HS-27A (cell line): ENCODE data around the gene ABCG1.

Experiments used
- DNase-seq: peaks from one replicate; pipeline ENCODE4 v3.0.0-alpha.2; 2012; ENCODE audit warnings: low read depth, missing footprints

ABCG1 gene

DNA sequence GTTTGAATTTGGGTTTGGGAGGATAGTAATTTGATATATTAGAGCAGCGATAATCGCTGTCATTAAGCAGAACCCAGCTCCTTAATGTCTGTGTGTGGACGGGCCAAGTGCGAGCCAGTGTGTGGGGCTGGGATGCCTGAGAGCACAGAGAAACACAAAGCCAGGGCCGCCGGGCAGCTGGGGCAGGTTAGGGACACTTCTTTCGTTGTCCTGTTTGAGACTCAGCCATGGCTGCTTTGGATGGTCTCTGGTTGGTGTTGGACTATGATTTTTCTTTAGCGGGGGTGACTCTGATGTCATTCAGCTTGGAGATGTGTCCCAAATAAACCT is 33.4 kb downstream of the ABCG1 start:
- no peak for DNase-seq

DNA sequence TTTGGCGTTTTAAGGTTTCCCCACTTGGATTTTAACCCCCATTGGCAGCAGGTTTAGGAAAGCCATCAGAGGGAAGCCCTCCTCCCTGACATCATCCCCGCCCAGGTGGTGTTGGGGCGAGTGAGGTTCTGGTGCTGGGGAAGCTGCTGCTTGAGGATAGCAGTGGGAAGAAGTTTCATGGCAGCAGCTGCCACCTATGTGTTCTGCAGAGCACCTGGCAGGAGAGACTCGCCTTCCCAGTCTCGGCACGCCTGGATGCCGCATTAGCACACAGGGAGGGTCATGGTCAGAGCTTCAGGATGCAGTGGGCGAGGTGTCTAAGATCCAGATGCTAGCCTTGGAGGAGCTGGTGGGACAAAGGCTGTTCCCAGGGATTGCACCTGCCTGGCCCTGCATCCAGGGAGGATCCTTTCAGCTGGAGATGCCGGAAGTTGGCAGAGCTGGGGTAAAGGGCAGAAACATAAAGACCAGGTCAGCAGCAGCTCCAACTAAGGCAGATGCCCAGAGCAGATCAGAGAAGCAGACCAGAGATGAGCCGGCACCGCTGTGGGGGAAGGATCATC is 33.9 kb downstream of the ABCG1 start:
- DNase-seq: no peak

DNA sequence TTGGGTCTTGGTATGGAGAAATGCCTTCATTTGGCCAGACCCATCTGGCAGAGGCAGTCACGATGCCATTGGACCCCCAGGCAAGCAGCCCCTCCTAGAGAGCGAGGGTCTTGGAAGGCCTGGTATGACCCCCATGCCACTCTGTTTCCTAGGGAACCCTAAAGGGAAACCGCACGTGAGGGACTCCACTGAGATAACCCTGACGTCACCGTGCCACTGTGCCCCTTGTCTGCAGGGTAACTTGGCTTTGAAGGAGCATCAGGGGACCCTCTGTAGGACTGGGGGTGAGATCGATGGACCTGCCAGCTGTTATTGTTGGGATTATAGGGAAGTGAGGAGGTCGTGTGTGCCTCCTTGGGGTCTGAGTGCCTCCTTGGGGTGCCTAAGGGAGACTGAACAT is 34.5 kb downstream of the ABCG1 start:
- no peak for DNase-seq

DNA sequence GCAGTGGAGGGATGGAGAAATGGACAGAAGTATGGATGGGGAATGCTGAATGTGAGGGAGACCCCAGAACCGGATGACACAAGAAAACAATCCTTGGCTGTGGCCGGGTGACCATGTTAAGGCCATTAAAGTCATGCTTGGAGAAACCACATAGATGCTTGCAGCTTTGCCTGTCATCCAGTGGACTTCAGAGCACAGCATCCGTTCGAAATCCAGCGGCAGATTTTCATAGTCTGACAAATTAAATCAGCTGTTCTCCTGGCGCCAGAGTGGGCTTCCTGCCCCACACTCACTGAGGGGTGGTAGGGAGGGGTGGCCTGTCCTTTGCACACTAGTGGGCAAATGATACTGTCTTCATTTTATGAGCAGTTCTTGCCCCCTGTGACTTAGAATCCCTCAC is 35.1 kb downstream of the ABCG1 start:
- no peak for DNase-seq

DNA sequence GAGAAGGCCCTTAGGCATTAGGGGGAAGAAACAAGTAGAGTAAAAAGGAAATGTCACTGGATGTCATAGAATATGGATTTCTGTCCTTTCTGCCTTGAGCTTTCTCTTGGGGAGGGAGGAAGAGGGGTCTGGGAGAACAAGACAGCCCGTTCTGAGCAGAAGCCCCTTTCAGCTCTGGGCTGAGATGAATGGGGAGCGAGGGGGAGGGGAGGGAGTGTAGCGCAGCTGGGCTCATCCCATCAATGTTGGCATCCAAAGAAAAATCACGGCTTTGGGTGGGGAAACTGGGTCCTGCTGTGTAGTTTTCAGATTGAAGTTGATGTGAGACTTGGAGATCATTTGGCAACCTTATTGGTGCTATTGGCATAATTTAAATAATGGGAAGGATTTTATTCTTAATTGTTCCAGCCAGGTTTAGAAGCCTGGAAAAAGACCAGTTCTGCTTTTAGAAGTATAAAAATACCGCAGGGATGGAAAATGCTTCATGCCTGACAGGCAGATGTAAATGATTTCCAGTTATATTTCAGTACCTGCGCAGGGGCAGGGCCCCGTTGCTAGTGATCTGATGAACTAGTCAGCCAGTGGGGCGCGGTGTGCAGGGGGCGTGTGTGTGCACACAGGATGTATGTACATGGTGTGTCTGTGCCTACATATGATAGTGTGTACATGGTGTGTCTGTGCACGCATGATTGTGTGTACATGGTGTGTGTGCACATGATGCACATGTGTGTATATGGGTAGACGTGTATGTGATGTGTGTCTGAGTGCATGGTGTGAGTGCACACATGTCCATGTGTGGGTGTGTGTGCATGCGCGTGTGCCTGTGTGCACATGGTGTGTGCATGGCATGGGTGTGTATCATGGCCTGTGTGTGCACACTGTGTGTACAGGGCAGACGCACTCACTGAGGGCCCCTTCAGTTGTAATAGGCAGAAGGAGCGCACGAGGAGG is 36.0 kb downstream of the ABCG1 start:
- DNase-seq: no peak

DNA sequence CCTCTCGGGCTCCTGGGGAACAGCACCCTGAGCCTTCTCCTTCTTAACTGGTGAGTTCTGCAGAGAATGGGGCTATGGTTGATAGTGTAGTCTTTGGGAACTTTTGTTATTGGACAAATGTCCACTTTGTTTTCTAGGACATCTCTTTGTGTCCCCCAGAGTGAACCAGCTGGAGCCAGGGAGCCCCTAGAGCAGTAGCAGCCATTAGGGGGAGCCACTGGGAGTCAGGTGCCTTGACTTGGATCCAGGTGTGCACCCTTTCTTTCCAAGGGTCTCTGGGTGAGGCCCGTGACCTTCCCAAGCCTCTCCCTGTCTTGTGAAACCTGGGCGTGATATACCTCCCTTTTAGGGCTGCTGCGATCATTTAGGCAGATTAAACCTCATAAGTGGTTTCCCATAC is 36.9 kb downstream of the ABCG1 start:
- DNase-seq: no peak

DNA sequence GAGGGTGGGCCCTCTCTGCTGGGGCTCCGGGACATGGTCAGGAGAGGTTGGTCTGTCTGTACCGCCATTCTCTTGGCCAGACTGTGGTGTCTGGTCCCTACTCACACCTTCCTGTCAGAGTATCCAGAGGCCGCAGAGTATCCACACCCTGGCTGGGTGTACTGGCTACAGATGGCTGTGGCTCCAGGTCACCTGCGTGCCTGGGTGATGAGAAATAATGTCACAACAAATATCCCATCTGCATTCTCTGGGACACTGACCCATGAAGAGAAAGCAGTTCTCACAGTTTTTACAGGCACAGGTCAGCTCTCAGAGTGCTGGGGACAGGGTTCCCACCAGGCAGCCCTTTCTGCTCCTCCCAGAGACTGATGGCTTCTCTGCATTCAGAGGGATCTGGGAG is 37.4 kb downstream of the ABCG1 start:
- no peak for DNase-seq

DNA sequence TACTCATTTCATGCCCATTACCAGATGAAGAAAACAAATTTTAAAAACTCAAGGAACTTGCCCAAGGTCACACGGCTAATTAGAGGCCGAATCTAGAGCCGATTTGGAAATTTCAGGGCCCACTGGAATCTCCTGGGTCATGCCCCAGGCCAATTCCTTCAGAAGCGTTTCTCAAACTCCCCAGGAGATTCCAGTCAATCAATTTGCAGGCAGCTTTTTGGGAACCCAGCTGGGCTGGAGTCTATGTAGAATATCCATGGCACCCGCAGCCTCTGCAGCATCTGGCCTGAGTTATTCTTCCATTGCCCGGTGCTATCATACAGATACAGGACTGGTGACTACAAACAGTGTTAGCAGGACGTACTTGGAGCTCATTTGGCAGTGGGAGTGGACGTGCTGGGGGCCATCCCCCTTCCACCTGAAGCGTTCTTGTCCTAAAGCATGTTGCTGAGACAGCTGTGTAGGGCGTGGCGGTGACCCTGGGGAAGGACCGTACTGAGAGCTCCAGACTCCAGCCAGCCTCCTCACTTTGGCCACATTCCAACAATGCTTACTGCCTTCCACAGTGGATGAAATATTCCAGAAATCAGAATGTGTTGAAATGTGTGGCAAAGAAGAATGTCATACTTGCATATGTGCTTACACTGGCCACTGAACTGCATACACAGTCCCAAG is 38.3 kb downstream of the ABCG1 start:
- no peak for DNase-seq

DNA sequence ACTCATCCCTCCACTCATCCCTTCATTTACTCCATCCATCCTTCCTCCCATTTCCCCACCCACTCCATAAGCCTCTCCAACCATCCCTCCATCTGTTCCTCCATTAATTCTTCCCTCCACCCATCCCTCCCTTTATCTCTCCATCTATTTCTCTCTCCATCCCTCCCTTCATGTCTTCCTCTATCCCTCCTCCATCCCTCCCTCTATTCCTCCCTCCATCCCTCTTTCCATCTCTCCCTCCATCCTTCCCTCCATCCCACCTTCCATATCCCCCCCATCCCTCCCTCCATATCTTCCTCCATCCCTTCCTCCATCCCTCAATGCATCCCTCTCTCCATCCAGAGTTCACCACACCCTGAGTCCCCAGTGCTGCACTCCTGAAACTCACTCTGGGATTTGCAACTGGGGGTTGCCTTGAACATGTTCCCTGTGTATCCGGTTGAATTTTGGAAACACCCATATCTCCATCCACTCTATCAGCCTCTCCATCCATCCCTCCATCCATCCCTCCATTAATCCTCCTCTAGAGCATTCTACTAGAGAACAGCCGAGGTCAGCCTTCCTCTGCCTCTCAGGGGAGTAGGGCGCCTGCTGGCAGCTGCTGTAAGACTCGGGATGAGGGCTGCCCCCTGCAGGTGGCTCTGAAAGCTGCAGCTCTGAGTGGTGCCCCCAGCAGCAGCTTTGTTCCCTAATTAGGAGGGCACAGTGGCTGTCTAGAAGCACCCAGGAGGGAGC is 39.4 kb downstream of the ABCG1 start:
- DNase-seq: no peak

DNA sequence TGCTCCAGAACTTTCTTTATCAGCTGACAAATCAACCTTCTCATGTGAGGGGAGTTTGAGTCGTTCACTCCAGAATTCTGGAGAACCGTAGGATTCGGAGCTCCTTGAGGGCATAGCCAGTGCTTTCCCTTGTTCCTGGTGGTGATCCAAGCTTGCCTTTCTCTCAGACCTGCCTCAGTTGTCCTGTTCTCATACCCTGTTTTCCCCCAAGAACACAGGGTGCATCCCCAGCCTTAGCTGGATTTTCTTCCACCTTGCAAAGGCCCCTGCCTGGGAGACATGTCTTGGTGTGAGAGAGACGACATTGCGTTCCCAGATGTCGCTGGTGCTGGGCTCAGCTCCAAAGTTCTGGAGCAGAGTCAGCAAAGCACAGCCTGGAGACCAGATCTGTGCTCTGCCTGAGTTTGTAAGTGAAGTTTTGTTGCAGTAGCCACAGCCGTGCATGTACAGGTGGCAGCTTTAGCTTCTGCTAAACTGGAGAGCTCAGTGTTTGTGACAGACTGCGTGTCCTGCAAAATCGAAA is 40.0 kb downstream of the ABCG1 start:
- no peak for DNase-seq

DNA sequence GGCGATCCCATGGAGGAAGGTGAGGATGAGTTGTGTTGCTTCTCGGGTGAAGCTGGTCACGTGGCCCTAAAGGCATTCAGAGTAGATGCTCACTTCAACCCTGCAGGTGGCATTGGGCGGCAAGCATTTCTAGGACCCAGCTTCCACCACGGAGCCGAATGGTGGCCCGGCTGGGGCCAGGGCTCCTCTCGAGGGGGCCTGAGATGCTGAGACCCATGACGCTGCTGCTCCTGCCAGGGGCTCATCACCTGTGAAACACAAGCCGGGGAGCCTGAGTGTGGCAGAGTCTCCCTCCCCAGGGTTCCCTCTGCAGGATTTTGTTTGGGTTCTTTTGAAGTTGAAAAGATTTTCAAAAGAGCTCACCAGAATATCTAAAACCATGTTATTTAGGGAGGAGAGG is 41.2 kb downstream of the ABCG1 start:
- no peak for DNase-seq

DNA sequence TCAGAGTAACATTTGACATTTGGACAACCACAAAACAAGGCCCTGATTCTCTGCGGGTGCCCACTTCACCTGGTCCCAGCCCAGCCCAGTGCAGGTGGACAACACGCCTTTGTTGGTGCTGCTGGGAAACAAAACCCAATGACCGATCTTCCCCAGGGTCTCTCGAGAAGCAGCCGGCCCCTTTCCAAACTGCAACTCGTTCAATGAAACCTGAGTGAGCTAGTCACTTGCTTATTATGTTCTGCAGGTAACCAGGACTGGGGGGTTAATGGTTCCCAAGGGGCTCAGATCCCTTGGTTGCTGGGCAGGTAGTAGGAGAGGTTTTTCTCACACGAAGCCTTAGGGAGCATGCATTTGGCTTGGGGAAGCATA is 42.9 kb downstream of the ABCG1 start:
- no peak for DNase-seq

DNA sequence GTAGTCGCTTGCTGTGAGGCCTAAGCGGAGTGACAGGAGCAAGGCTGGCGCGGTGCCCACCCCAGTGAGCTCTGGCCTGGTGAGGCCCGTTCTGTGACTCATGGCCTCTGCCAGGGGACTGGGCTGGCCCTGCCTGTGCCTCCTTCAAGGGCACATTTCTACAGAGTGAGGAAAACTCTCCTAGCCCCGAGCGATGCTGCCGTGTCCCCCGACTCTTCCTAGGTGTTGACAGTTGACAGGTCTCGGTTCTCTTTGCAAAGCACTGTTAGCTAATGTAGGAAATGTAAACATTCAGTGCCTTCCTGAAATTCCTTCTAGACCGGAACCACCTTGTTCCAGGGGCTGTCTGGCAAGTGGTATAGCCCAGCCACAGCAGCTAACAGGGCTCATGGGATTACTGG is 43.9 kb downstream of the ABCG1 start:
- DNase-seq: no peak

DNA sequence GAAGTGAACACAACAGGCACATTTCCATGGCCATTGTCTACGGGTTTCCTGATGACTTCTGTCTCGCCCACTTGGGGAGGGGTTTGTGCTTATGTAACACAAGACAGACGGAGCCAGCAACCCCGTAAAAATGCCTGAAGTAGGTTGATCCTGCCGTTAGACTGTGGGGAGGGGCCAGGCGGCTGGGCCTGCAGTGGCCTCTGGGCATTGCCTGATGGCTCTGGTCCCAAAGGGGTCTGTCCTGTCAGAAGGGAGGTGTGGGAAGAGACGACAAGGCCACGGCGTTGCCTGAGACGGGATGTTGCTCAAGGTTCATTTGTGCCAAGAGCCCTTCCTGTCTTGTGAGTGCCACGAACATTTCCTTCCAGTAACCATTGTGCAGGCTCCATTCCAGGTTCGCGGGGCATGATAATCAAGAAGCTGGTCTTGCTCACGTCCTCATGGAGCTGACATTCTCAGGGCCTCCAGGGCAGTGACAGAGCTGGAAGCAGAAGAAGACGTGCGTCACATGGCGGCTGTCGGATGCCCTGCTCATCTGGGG is 44.7 kb downstream of the ABCG1 start:
- no peak for DNase-seq

DNA sequence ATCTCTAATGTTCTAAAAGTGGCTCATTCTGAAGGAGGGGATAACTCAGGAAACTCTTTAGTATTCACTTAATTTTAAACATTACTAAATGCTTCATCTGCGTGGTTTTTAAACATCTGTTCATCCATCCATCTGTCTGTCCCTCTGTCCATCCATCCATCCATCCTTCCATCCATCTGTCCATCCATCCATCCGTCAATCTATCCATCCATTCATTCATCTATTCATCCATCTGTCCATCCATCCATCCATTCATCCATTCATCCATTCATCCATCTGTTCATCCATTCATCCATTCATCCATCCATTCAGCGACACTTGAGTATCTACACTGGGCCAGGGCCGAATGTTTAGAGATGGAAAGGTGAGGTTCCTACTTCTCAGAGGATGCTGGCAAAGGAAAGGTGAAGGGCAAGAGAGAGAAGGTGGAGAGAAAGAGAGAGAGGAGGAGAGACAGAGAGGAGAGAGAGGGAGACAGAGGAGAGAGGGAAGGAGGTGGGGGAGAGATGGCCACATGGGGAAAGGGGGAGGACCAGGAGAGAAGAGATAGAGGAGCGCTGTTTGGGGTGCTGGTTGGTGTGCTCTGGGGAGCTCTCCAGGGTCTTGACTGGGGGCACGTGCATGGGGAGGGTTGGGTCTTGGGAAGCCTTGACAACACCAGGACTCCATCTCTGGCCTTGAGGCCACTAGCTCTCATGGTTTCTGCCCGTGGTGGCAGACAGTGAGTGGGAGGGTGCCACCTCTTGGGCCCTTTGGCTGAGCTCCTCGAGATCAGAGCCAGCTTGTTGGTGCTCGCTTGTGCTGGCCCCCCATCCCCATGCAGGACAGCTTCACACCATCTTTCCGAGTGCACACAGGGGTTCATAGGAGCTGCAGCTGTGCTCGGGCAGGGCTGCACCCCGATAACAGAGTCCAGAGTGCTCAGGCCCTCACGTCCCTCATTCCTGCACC is 45.6 kb downstream of the ABCG1 start:
- DNase-seq: no peak

DNA sequence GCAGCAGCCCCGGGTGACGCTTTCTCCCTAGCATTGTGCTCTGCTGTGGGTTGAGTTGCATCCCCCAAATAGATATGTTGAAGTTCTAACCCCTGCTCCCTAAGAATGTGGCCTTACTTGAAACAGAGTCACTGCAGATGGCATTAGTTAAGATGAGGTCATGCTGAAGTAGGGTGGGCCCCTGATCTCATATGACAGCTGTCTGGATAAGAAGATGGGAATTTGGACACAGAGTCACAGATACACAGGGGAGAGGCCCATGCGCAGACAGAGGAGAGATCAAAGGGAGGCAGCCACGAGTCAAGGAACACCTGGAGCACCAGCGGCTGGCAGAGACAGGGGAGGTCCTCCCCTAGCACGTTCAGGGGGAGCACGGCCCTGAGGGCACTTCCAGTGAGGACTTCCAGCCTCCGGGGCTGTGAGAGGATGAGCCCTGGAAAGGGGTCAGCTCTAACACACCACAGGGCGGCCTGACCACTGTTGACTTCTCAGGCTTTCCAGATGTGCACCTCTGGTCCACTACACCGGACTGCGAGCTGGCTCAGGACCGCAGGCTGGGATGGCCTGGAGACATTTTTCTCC is 46.4 kb downstream of the ABCG1 start:
- DNase-seq: no peak

DNA sequence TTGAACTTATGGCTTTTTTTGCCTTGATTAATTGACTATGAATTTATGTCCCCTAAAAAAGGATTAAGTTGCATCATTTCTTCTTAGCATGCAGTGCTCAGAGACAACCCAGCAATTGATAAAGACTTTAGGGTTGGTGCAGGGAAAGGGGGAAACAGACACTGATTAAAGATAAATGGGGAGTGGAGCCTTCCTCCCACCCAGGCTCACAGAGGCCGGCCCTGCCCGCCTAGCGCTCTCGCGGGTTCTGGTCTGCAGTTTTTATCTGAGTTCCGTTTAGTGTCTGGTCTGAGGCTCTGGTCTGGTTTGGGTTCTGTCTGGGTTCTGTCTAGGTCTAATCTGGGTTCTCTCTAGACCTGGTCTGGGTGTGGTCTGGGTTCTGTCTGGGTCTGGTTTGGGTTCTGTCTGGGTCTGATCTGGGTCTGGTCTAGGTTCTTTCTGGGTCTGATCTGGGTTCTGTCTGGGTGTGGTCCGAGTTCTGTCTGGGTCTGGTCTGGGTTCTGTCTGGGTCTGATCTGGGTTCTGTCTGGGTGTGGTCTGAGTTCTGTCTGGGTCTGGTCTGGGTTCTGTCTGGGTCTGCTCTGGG is 48.1 kb downstream of the ABCG1 start:
- no peak for DNase-seq

DNA sequence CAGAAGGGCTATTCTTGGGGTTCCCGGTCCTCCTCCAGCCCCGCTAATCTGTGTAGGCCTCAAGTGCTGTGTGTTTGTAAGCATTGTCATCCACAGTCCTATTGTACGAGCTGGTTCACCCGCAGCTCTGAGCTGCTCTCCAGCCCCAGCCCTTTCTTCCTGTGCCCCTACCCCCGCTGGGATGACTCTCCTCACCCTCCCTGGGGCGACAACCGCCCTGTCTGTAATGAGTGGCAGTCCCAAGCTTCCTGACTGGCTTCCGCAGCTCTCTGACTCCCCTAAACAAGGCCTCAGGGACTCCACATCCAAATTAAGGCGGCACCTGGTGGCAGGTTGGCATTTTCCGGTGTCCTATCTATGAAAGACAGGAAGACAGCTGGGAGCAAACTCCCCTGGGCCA is 50.4 kb downstream of the ABCG1 start:
- no peak for DNase-seq

DNA sequence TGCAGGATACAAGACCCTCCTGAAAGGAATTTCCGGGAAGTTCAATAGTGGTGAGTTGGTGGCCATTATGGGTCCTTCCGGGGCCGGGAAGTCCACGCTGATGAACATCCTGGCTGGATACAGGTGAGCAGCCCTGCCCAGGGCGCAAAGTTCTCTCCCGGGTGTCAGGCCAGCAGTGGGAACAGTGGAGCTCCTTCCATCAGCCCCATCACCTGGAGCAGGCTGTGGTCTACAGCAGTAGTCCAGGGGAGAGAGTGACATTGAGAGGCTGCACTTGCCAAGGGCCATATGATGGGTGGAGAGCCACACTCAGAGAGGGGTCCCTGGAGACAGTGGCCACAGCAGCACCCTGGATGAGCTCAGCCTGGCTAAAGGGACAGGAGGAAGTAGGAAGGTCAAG is 52.1 kb downstream of the ABCG1 start:
- no peak for DNase-seq
